ENCODE results near the gene UBL5.

The UBL5 gene

GRCh38 chr19:9797871-9798270, 29.8 kb upstream of the UBL5 start:
- no peak for TF ChIP-seq CTCF (IDR thresholded peaks at IDR 0.05; ENCODE audit: low read depth, low read length)
- peak in 1 of 2 donors; percentile 18 for DNase-seq (ENCODE audit: low read depth in 2 of 2)
- no peak overlapping the region for H3K4me3 ChIP-seq (replicated peaks in 1 of 2; ENCODE audit: low read depth in 2 of 2, low read length in 2 of 2)

DNA sequence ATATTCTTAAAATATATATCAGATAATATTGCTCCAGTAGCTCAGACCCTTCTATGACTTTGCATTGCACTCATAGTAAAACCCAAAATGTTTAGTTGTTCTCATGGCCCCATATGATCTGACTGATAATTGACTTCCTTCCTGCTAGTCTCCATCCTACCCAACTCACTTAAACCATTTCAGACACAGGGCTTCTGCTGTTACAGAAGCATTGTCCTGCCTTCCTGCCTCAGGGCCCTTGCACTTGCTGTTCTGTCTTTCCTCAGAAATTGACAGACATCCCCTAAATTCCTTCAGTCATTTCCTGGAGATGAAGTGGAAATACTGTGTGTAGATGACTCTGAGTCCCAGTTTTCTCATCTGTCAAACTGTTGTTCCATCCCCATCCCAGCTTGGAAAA, 28.6 kb upstream of the UBL5 start:
- H3K4me3 ChIP-seq (replicated peaks in 1 of 2; ENCODE audit: low read depth in 2 of 2, low read length in 2 of 2), result no peak overlapping the region
- no peak for TF ChIP-seq CTCF (IDR thresholded peaks at IDR 0.05; ENCODE audit: low read depth, low read length)
- no peak for DNase-seq (ENCODE audit: low read depth in 2 of 2)

- H3K4me3 ChIP-seq (replicated peaks in 1 of 2; ENCODE audit: low read depth in 2 of 2, low read length in 2 of 2), result no peak overlapping the region
- TF ChIP-seq CTCF (IDR thresholded peaks at IDR 0.05; ENCODE audit: low read depth, low read length), result no peak
- no peak for DNase-seq (ENCODE audit: low read depth in 2 of 2)
Observed at GRCh38 chr19:9801976-9802375, 25.7 kb upstream of the UBL5 start.

DNA sequence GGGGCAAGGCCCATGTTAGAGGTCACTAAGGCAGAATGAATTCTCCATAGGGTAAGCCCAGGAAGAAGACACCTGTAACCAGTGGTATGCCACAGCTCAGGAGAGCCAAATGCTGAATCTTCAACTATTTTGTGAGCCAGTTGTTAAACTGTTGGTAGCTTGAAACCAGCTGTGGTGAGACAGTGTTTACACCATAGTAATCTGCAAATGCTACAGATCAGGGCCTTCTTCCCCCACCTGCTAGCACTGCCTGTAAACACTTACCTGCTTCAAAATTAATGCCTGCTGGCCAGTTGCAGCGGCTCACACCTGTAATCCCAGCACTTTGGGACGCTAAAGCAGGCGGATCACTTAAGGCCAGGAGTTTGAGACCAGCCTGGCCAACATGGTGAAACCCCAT, 20.9 kb upstream of the UBL5 start:
- DNase-seq (ENCODE audit: low read depth in 2 of 2), result no peak
- no peak for TF ChIP-seq CTCF (IDR thresholded peaks at IDR 0.05; ENCODE audit: low read depth, low read length)

DNA sequence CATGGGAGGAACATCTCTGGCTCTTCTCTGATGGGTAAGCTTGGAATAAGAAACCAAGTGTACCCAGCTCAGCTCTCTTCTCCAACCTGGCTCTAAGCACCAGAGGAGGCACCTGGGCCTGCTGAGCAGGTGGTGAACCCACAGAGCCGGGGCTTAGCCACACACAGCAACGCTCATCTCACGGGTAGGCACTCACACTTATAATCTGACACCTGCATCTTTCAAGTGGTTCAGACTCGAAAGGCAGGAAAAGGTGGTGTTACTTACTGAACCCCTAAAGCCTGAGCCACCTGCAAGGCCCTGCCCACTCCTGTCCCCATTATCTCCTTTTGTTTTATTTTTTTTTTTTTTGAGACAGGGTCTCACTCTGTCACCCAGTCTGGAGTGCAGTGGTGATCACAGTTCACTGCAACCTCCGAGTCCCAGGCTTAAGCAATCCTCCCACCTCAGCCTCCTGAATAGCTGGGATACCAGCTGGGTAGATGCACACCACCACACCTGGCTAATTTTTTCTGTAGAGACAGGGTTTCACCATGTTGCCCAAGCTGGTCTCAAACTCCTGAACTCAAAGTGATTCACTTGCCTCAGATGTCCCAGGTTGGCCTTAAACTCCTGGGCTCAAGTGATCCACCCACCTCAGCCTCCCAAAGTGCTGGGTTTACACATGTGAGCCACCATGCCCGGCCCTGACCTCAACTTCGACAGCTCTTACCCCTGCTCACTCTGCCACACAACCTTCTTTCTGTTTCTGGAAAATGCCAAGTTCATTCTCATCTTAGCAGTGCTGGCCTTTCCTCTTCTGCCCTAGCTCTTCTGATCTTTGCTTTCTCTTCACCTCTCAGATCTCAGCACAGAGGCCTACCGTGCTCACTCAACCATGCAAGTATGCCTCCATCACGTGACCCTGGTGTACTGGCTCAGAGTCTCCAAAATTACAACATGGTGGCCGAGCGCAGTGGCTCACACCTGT, 18.6 kb upstream of the UBL5 start:
- no peak overlapping the region for H3K4me3 ChIP-seq (replicated peaks in 1 of 2; ENCODE audit: low read depth in 2 of 2, low read length in 2 of 2)
- no peak for DNase-seq (ENCODE audit: low read depth in 2 of 2)
- TF ChIP-seq CTCF (IDR thresholded peaks at IDR 0.05; ENCODE audit: low read depth, low read length), result no peak

More for the DNA sequence above, 20.9 kb upstream of the UBL5 start:
- no peak overlapping the region for H3K4me3 ChIP-seq (replicated peaks in 1 of 2; ENCODE audit: low read depth in 2 of 2, low read length in 2 of 2)

- H3K4me3 ChIP-seq (replicated peaks in 1 of 2; ENCODE audit: low read depth in 2 of 2, low read length in 2 of 2), result no peak overlapping the region
- TF ChIP-seq CTCF (IDR thresholded peaks at IDR 0.05; ENCODE audit: low read depth, low read length), result no peak
- DNase-seq (ENCODE audit: low read depth in 2 of 2), result no peak
Observed at GRCh38 chr19:9811139-9811538, 16.6 kb upstream of the UBL5 start.
